Activated naive CD4-positive, alpha-beta T cell treated with Interleukin-2 at 50 U/mL for 16 hours (primary cell): Measurements from ENCODE around the gene N4BP3.

Experiments
- DNase-seq: peaks from one replicate; pipeline ENCODE4 v3.0.0-alpha.2; 2020

The N4BP3 gene

GRCh38 chr5:178152491-178153444 is 39.4 kb downstream of the N4BP3 start:
- no peak for DNase-seq

- DNase-seq, result peak; percentile 99
Measured at GRCh38 chr5:178153530-178154340, 40.4 kb downstream of the N4BP3 start, which contains the start of gene NHP2. NHP2 (minus strand) TSS chr5:178153885; CDS start chr5:178153817, 68 bp downstream.

- no peak for DNase-seq
Measured at GRCh38 chr5:178155065-178155464, 41.7 kb downstream of the N4BP3 start.

GRCh38 chr5:178160176-178160575 is 46.8 kb downstream of the N4BP3 start:
- no peak for DNase-seq

DNA sequence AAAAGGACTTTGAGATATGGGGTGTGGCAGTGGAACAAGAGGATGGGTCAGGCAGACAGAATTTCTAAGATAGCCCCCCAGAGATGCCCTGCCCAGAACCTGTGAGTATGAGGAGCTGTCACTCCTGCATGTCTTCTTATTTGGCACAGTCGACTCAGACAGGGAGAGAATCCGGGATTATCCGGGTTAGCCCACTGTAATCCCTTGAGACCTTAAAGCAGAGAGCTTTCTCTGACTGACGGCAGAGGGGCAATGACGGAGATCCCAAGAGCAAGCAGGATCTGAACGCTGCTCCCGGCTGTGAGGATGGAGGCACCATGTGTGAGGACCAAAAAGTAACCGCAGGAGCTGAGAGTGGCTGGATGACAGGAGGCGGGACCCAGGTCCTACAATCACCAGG is 49.1 kb downstream of the N4BP3 start:
- DNase-seq, result no peak

DNA sequence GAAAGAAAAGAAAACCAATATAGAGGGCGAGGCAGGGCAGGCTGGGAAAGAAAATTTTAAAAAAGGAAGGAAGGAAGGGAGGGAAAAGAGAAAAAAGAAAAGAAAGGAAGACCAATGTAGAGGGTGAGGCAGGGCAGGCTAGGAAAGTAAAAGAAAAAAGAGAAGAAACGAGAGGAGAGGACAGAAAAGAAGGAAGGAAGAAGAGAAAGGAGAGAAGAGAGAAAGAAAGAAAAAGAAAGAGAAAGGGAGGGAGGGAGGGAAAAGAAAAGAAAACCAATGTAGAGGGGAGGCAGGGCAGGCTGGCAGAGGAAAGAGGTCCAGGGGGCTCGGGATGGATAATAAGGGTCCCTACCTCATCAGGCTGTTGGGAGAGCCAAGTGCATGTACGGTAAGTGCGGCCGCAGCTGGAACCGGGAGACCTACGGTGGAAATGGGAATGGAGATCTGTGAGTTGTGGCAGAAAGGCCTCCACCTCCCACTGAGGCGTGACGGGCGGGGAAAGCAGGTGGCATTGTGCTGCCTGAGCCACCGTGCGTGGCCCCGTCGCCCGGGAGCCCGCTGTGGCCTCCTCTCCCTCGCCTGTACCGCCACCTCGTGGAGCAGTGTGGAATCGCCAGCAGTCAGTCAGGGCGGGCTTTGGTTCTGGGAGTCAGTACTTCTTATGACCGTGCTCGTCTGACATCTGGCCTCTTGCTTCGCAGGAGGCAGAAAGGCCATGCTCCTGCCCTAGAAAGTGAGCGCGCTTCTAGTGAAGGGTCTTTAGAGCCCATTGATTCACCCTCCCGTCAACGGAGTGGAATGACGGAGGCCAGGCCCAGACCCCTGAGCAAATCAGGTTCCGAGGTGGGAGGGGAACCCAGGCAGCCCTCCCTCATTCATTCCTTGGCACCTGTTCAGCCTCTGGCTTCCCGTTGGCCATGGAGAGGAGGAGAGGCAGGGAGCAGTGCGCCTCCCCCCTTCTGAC is 50.7 kb downstream of the N4BP3 start:
- peak; percentile 94 for DNase-seq

- no peak for DNase-seq
Measured at GRCh38 chr5:178165581-178165980, 52.2 kb downstream of the N4BP3 start.

GRCh38 chr5:178170455-178170854 is 57.1 kb downstream of the N4BP3 start:
- DNase-seq, result no peak

GRCh38 chr5:178174456-178174855 is 61.1 kb downstream of the N4BP3 start:
- DNase-seq, result no peak
